ENCODE measurements around the gene CBFB.

DNA sequence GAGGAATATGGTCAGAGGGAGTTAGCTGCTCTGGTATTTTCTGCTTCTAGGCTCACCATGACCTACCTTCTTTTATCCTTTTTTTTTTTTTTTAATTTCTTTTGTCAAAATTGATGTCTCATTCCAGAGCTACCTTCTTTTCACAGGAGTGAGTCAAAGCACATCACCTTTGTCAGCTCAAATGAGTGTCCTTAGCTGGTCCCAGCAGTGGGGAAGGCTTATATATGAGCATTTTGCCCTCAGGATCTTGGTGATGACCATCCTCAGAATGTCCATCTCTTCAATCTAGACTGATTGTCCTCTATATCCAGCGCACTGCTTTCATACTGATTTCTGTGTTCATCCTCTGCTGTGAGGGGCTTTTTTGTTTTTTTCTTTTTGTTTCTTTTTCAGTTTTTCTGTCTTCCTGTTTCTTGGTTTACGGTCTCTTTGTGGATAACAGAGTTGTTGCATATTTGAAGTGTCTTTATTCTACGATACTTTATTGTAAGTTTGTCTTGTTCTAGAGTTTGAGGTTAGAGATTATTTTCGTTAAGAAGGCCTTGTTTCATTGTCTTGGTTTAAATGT is 24.9 kb downstream of the CBFB start:
- TF ChIP-seq POLR2A (IDR thresholded peaks at IDR 0.05), result no peak
- TF ChIP-seq, protein P1, sequence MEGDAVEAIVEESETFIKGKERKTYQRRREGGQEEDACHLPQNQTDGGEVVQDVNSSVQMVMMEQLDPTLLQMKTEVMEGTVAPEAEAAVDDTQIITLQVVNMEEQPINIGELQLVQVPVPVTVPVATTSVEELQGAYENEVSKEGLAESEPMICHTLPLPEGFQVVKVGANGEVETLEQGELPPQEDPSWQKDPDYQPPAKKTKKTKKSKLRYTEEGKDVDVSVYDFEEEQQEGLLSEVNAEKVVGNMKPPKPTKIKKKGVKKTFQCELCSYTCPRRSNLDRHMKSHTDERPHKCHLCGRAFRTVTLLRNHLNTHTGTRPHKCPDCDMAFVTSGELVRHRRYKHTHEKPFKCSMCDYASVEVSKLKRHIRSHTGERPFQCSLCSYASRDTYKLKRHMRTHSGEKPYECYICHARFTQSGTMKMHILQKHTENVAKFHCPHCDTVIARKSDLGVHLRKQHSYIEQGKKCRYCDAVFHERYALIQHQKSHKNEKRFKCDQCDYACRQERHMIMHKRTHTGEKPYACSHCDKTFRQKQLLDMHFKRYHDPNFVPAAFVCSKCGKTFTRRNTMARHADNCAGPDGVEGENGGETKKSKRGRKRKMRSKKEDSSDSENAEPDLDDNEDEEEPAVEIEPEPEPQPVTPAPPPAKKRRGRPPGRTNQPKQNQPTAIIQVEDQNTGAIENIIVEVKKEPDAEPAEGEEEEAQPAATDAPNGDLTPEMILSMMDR (IDR thresholded peaks at IDR 0.05), result no peak
